Lung (tissue), 12 donors: Measurements from ENCODE around the gene ALDH3A2. TPM values are rescaled to one million over a fixed set of nuclear protein-coding genes. Genes with fewer than 3 reads are reported as not detected.

Experiments
- ATAC-seq: fragments of 200-7000 bp; cut with Tn5 transposase; one replicate; pipeline ENCODE4 v1.9.1; 2020; ENCODE audit warnings: moderate number of reproducible peaks; ENCODE audit not compliant: insufficient read depth, low FRiP score
- DNase-seq, 3 donors: peaks; one replicate each; pipeline ENCODE4 v3.0.0-alpha.2; 2013 to 2017
- H3K27ac ChIP-seq, 2 donors: one replicate each; pipeline ENCODE4 v1.5.1; 2013; ENCODE audit warnings: mild to moderate bottlenecking in 2 of 2, moderate library complexity in 2 of 2, control low read depth in 1 of 2, inconsistent platforms in 1 of 2, low read depth in 1 of 2, low read length in 1 of 2
- H3K27me3 ChIP-seq, 3 donors: one replicate each; pipeline ENCODE4 v1.5.1; 2013; ENCODE audit warnings: low read length in 2 of 3; ENCODE audit not compliant: control insufficient read depth in 3 of 3, insufficient read depth in 3 of 3
- H3K36me3 ChIP-seq, 4 donors: one replicate each; pipeline ENCODE4 v1.5.1; 2013; ENCODE audit warnings: low read length in 4 of 4, mild to moderate bottlenecking in 1 of 4, moderate library complexity in 1 of 4; ENCODE audit not compliant: control insufficient read depth in 4 of 4, insufficient read depth in 4 of 4
- H3K4me1 ChIP-seq, 5 donors: one replicate each; pipeline ENCODE4 v1.5.1; 2013; ENCODE audit warnings: low read length in 5 of 5, mild to moderate bottlenecking in 2 of 5, moderate library complexity in 1 of 5; ENCODE audit not compliant: control insufficient read depth in 5 of 5, insufficient read depth in 5 of 5
- H3K4me3 ChIP-seq: one replicate; pipeline ENCODE4 v1.5.1; 2013; ENCODE audit warnings: mild to moderate bottlenecking, control low read depth, moderate library complexity
- H3K9ac ChIP-seq, 2 donors: one replicate each; pipeline ENCODE4 v1.5.1; 2013; ENCODE audit warnings: low read length in 2 of 2, control low read depth in 1 of 2; ENCODE audit not compliant: insufficient read depth in 1 of 2
- H3K9me3 ChIP-seq, 4 donors: one replicate each; pipeline ENCODE4 v1.5.1; 2013; ENCODE audit warnings: low read length in 3 of 4, mild to moderate bottlenecking in 1 of 4, moderate library complexity in 1 of 4; ENCODE audit not compliant: control insufficient read depth in 4 of 4, insufficient read depth in 3 of 4
- WGBS, 2 donors: extraction: QIAGEN DNeasy Blood & Tissue Kit; methylation state at CpG; one replicate each; pipeline ENCODE4 v1.1.7; 2013; 5-methylcytosine and 5-hydroxymethylcytosine counted together
- polyA plus RNA-seq, 2 donors: library from polyadenylated mRNA; stranded (reverse); fragments of 200-250 nt; gene quantifications; one replicate each; pipeline ENCODE4 v1.2.1, GENCODE V29; 2013
- total RNA-seq, 2 donors: library from RNA; depleted of rRNA in 1 of 2; stranded (reverse); fragments of >200 nt in 1 of 2; gene quantifications; one replicate each; pipeline ENCODE4 v1.2.1, GENCODE V29; 2014 to 2021
- TF ChIP-seq, protein P1 (sequence below): IDR thresholded peaks from 2 replicates; pipeline ENCODE4 v1.5.1; 2012; ENCODE audit warnings: mild to moderate bottlenecking; ENCODE audit errors: control extremely low read depth, extremely low read depth
- donor health status: control.
- donor health status: control.
- donor health status: Bipolar disorder and iron deficiency.
- donor health status: healthy.
- donor health status: DM: yes; HTN: yes; CAD: no.

The ALDH3A2 gene
- total and polyA plus RNA-seq, 4 donors: 50.7 to 107 (median 79.3) TPM

- Histone ChIP-seq H3K9ac (no peak overlapping the region), H3K4me3 (no peak overlapping the region), H3K27ac (no peak overlapping the region), H3K9me3 (peaks cover 0 to under 1% (median 0%) of the 10 kb centered on the region in 4 donors), H3K36me3 (peaks cover 6 to 15% (median 8%) of the 10 kb centered on the region in 4 donors), H3K27me3 (no peaks in the 10 kb centered on the region), H3K4me1 (peaks cover 5 to 11% (median 8%) of the 10 kb centered on the region in 5 donors)
- no peak for ATAC-seq
- TF ChIP-seq, protein P1, sequence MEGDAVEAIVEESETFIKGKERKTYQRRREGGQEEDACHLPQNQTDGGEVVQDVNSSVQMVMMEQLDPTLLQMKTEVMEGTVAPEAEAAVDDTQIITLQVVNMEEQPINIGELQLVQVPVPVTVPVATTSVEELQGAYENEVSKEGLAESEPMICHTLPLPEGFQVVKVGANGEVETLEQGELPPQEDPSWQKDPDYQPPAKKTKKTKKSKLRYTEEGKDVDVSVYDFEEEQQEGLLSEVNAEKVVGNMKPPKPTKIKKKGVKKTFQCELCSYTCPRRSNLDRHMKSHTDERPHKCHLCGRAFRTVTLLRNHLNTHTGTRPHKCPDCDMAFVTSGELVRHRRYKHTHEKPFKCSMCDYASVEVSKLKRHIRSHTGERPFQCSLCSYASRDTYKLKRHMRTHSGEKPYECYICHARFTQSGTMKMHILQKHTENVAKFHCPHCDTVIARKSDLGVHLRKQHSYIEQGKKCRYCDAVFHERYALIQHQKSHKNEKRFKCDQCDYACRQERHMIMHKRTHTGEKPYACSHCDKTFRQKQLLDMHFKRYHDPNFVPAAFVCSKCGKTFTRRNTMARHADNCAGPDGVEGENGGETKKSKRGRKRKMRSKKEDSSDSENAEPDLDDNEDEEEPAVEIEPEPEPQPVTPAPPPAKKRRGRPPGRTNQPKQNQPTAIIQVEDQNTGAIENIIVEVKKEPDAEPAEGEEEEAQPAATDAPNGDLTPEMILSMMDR: no peak
- no peak for DNase-seq
- 91 to 95% methylated on average over 2 of the region's 2 CpGs for WGBS, 2 donors
Measured at GRCh38 chr17:19670908-19671307, 22.4 kb downstream of the ALDH3A2 start.

GRCh38 chr17:19671433-19671832 lies 22.9 kb downstream of the ALDH3A2 start:
- DNase-seq (peak in 1 of 3 donors; percentile 6), ATAC-seq (no peak)
- H3K4me3 ChIP-seq: no peak overlapping the region
- peaks cover 8 to 13% (median 8%) of the 10 kb centered on the region in 4 donors for H3K36me3 ChIP-seq
- no peaks in the 10 kb centered on the region for H3K9me3 ChIP-seq
- 60 to 73% methylated on average over 4 of the region's 4 CpGs for whole genome bisulfite sequencing, 2 donors
- H3K27ac ChIP-seq: peak overlapping the region in 1 of 2 donors; percentile 30
- H3K9ac ChIP-seq: no peak overlapping the region
- H3K4me1 ChIP-seq: peaks cover 5 to 11% (median 8%) of the 10 kb centered on the region in 5 donors
- H3K27me3 ChIP-seq: no peaks in the 10 kb centered on the region
- TF ChIP-seq, protein P1: no peak

DNA sequence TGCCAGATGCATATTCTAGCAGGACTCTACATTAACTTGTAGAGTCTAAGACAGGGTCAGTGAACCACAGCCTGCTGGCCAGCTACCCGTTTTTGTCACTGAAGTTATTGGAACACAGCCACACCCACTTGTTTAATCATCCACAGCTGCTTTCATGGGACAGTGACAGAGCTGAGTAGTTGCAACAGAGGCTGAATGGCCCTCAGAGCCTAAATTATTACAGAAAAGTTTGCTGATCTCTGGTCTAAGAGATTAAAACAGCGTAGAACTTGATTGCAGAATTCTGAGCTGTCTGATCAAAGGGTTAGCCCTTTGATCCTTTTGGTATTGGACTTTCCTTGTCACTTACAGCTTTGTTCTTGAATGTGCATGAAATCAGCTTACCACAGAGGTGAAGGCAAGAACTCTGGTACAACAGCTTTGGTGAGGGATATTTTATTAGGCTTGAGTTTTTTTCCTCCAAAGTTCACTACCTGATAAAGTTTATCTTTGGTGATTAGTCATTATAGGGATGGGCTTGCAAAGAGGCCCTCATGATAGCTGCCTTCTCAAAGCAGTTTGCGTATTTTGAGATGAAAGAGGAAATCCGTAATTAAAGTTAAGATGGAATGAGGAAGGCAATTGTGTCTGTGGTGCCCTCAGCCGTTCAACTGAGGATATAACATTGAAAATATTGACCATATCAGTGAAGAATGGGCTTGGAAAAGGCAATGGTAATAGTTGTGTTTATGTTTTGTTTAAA lies 23.6 kb downstream of the ALDH3A2 start:
- Histone ChIP-seq H3K27me3 (no peaks in the 10 kb centered on the region), H3K4me3 (no peak overlapping the region), H3K9me3 (no peaks in the 10 kb centered on the region), H3K27ac (peak overlapping the region; percentile 32 to 68), H3K9ac (no peak overlapping the region), H3K4me1 (peaks cover 5 to 11% (median 8%) of the 10 kb centered on the region in 5 donors), H3K36me3 (peaks cover 8 to 13% (median 8%) of the 10 kb centered on the region in 4 donors)
- TF ChIP-seq, protein P1: no peak
- DNase-seq (peak; percentile 58 to 77 (median 72)), ATAC-seq (peak; percentile 51)
- 53 to 75% methylated on average over 5 of the region's 5 CpGs for WGBS, 2 donors
